Measurements from ENCODE around the gene PDE6C. TPM values are rescaled to one million over a fixed set of nuclear protein-coding genes. Genes with fewer than 3 reads are reported as not detected.

Gene PDE6C
- total and polyA plus RNA-seq, 2 of the 4 experiments (the other 2 are of a cell fraction), result not detected

DNA sequence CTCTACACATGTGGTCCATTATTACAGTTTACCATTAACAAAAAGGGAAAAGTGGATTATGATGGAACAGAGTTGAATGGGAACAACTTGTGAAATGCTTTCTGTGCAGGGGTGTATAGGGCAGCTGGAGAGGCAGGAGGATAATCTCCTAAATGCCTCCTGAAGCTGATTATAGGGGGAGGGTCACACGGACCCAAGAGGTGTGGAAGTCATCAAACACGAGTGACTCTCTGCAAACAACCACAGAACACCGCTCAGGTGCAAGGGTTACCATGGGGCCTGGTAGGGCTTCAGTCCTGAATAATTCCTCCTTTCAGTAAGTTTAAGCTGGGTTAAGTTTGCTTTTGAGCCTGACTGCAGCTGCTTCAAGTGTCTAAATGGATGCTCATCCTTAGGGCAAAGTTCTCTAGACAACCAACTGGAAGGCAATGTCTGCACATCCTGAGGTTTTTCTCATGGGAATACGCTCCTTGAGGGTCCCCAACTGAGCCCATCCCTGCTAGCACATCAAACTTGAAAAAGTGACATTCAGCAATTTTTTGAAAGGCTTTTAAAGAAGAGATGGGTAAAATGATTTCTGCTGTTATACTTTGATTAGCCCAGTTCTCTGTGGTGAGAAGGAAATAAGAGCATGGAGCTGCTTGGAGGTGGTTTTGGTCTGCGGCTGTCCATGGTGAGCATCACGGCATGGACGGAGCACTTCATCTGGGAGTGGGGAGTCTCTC lies 1.9 kb downstream of the PDE6C start:
- Histone ChIP-seq H2BK5ac (ENCODE audit: low read depth, low read length, poor library complexity, severe bottlenecking) (no peak overlapping the region), H3K23ac (ENCODE audit: low read depth, low read length) (no peak overlapping the region), H3K4me2 (ENCODE audit: low read depth, low read length) (no peak overlapping the region), H4K5ac (ENCODE audit: low read depth, low read length) (no peak overlapping the region), H4K20me1 (ENCODE audit: insufficient read depth, low read length) (no peaks in the 10 kb centered on the region), H3K27me3 (ENCODE audit: control insufficient read depth, insufficient read depth, low read length) (peaks cover 16% of the 10 kb centered on the region), H3K36me3 (ENCODE audit: control insufficient read depth, insufficient read depth, low read length) (no peaks in the 10 kb centered on the region), H2AK9ac (replicated peaks; ENCODE audit: low read depth, low read length, poor library complexity) (no peak overlapping the region), H2BK20ac (ENCODE audit: low read depth, low read length) (no peak overlapping the region), H3K27ac (ENCODE audit: insufficient read depth, low read length) (no peak overlapping the region), H3K9me3 (ENCODE audit: control insufficient read depth, insufficient read depth, low read length) (no peaks in the 10 kb centered on the region), H3K14ac (replicated peaks; ENCODE audit: low read depth, low read length) (no peak overlapping the region), H3K79me1 (ENCODE audit: low read depth in 1 of 2, low read length in 2 of 2) (no peaks in the 10 kb centered on the region), H2BK120ac (ENCODE audit: low read depth, low read length) (no peak overlapping the region), H3K56ac (ENCODE audit: extremely low read depth, insufficient read depth, low read length) (no peak overlapping the region), H3K4me3 (ENCODE audit: insufficient read depth, low read depth, low read length) (no peak overlapping the region), H2AFZ (replicated peaks; ENCODE audit: low read length, poor library complexity) (no peak overlapping the region), H4K8ac (ENCODE audit: low read depth in 2 of 2, low read length in 2 of 2) (no peak overlapping the region), H2AK5ac (ENCODE audit: low read depth, low read length) (no peak overlapping the region), H3K9ac (ENCODE audit: low read depth, low read length) (no peak overlapping the region), H2BK15ac (ENCODE audit: low read depth, low read length) (no peak overlapping the region), H3K4me1 (ENCODE audit: control insufficient read depth, insufficient read depth, low read length) (no peaks in the 10 kb centered on the region), H3K4ac (ENCODE audit: low read depth, low read length) (no peak overlapping the region), H3K18ac (ENCODE audit: low read depth, low read length) (no peak overlapping the region), H4K91ac (ENCODE audit: insufficient read depth, low read depth, low read length) (no peak overlapping the region), H3K9me1 (ENCODE audit: insufficient read depth, low read length) (no peaks in the 10 kb centered on the region)
- TF ChIP-seq SMC3 (IDR thresholded peaks at IDR 0.05; ENCODE audit: low read depth, low read length) (no peak), CEBPB (IDR thresholded peaks at IDR 0.05; ENCODE audit: low read depth, low read length) (no peak), RAD21 (IDR thresholded peaks at IDR 0.05; ENCODE audit: low read length) (no peak), NFE2L2 (IDR thresholded peaks at IDR 0.05; ENCODE audit: low read depth, low read length) (no peak)
- TF ChIP-seq, protein P1, sequence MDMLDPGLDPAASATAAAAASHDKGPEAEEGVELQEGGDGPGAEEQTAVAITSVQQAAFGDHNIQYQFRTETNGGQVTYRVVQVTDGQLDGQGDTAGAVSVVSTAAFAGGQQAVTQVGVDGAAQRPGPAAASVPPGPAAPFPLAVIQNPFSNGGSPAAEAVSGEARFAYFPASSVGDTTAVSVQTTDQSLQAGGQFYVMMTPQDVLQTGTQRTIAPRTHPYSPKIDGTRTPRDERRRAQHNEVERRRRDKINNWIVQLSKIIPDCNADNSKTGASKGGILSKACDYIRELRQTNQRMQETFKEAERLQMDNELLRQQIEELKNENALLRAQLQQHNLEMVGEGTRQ (IDR thresholded peaks at IDR 0.05; ENCODE audit: low read depth, low read length), result no peak
- no CpG with 5 or more reads among the region's 7 CpGs for WGBS, 2 experiments (ENCODE audit: extremely low coverage in 2 of 2, insufficient read length in 1 of 2)
- dilution Hi-C loops (cut with HindIII; ENCODE audit: low sequenced_read_pairs, unreplicated experiment), result no loop called here
- ChIA-PET CTCF (no interaction called here), POLR2A (ENCODE audit: unreplicated experiment) (no interaction called here)
- intact Hi-C loops (cut with micrococcal nuclease), result no loop called here
- ATAC-seq (ENCODE audit: low read depth), result no peak
- no TSS peak for BruUV-seq (replicated peaks)
- in situ Hi-C loops (cut with MboI; ENCODE audit: low sequenced_read_pairs), result no loop called here
- no peak for DNase-seq
